Neural cell (in vitro differentiated cells): Measurements from ENCODE around the gene MRGPRE. TPM values are rescaled to one million over a fixed set of nuclear protein-coding genes. Genes with fewer than 3 reads are reported as not detected.

Experiments
- H2AFZ ChIP-seq: fragments of 200-600, 300-800 bp; sonication (generic), shearing (Covaris generic); 2 replicates; pipeline ENCODE4 v1.6.0; 2014; ENCODE audit warnings: low read depth, mild to moderate bottlenecking, antibody characterized with exemption, low read length, moderate library complexity
- H3F3A ChIP-seq: fragments of 200-600 bp; shearing (Covaris generic); 2 replicates; pipeline ENCODE4 v1.6.1; 2016; ENCODE audit warnings: mild to moderate bottlenecking, moderate library complexity, mixed read lengths, antibody characterized with exemption, low read length; ENCODE audit not compliant: insufficient read depth, poor library complexity, severe bottlenecking
- H3K27ac ChIP-seq: fragments of 200-600, 300-800 bp; sonication (generic), shearing (Covaris generic); 2 replicates; pipeline ENCODE4 v1.5.1; 2014; ENCODE audit warnings: mild to moderate bottlenecking, low read length, moderate library complexity
- H3K27me3 ChIP-seq: fragments of 300-800, 200-600 bp; sonication (generic), shearing (Covaris generic); 2 replicates; pipeline ENCODE4 v1.6.0; 2014; ENCODE audit warnings: mild to moderate bottlenecking, low read depth, low read length, moderate library complexity; ENCODE audit not compliant: insufficient read depth
- H3K36me3 ChIP-seq: fragments of 300-800, 200-600 bp; sonication (generic), shearing (Covaris generic); 2 replicates; pipeline ENCODE4 v1.5.1; 2014; ENCODE audit warnings: mild to moderate bottlenecking, antibody characterized with exemption, low read length, moderate library complexity; ENCODE audit not compliant: insufficient read depth
- H3K4me2 ChIP-seq: fragments of 300-800, 200-600 bp; sonication (generic), shearing (Covaris generic); 2 replicates; pipeline ENCODE4 v1.6.0; 2014; ENCODE audit warnings: mild to moderate bottlenecking, low read length
- H3K4me3 ChIP-seq: fragments of 300-800, 200-600 bp; sonication (generic), shearing (Covaris generic); 2 replicates; pipeline ENCODE4 v1.5.1; 2014; ENCODE audit warnings: mild to moderate bottlenecking, low read length, moderate library complexity
- H3K79me2 ChIP-seq: fragments of 200-600 bp; shearing (Covaris generic); replicated peaks from 2 replicates; pipeline ENCODE4 v1.6.0; 2014; ENCODE audit warnings: mild to moderate bottlenecking, low read length, moderate library complexity; ENCODE audit not compliant: insufficient read depth
- H3K9ac ChIP-seq: fragments of 300-800, 200-600 bp; sonication (generic), shearing (Covaris generic); 2 replicates; pipeline ENCODE4 v1.6.1; 2016; ENCODE audit warnings: mild to moderate bottlenecking, low read length, mixed read lengths
- H3K9me2 ChIP-seq: fragments of 200-600 bp; shearing (Covaris generic); 2 replicates; pipeline ENCODE4 v1.6.1; 2016; ENCODE audit warnings: mild to moderate bottlenecking, low read length, mixed read lengths; ENCODE audit not compliant: insufficient read depth
- H3K9me3 ChIP-seq: fragments of 200-600, 300-800 bp; sonication (generic), shearing (Covaris generic); 2 replicates; pipeline ENCODE4 v1.6.1; 2016; ENCODE audit warnings: mild to moderate bottlenecking, mixed run types, low read length, moderate library complexity, mixed read lengths
- H4K20me1 ChIP-seq: fragments of 200-600 bp; shearing (Covaris generic); 2 replicates; pipeline ENCODE4 v1.6.1; 2016; ENCODE audit warnings: mild to moderate bottlenecking, mixed run types; ENCODE audit not compliant: insufficient read depth
- EP300 ChIP-seq: fragments of 450-650 bp; conservative IDR thresholded peaks from 2 replicates; pipeline ENCODE4 v1.6.1; 2014; ENCODE audit warnings: antibody characterized with exemption, mild to moderate bottlenecking, moderate library complexity; ENCODE audit not compliant: poor library complexity, severe bottlenecking
- EZH2 ChIP-seq: fragments of 200-600, 300-800 bp; shearing (Covaris generic), sonication (generic); IDR thresholded peaks from 2 replicates; pipeline ENCODE4 v1.6.1; 2014; ENCODE audit warnings: antibody characterized with exemption, low read length, borderline replicate concordance, mild to moderate bottlenecking; ENCODE audit not compliant: insufficient read depth, poor library complexity, severe bottlenecking
- MXI1 ChIP-seq: fragments of 450-650 bp; conservative IDR thresholded peaks from 2 replicates; pipeline ENCODE4 v1.6.1; 2014; ENCODE audit warnings: antibody characterized with exemption, mild to moderate bottlenecking; ENCODE audit not compliant: poor library complexity, severe bottlenecking
- POLR2AphosphoS5 ChIP-seq: IDR thresholded peaks from 2 replicates; pipeline ENCODE4 v1.6.1; 2012
- RAD21 ChIP-seq: fragments of 450-650 bp; conservative IDR thresholded peaks from 2 replicates; pipeline ENCODE4 v1.6.1; 2014; ENCODE audit warnings: antibody characterized with exemption, mild to moderate bottlenecking, moderate library complexity
- SMC3 ChIP-seq: fragments of 450-650 bp; conservative IDR thresholded peaks from 2 replicates; pipeline ENCODE4 v1.6.1; 2014; ENCODE audit warnings: antibody characterized with exemption, mild to moderate bottlenecking, moderate library complexity; ENCODE audit not compliant: poor library complexity
- TAF1 ChIP-seq: IDR thresholded peaks from 2 replicates; pipeline ENCODE4 v1.6.1; 2012; ENCODE audit warnings: low read depth
- polyA plus RNA-seq: library from polyadenylated mRNA; depleted of rRNA; stranded (reverse); fragments of >200 nt; gene quantifications from 2 replicates; pipeline ENCODE4 v1.2.3, GENCODE V29; 2014
- TF ChIP-seq, protein P1 (sequence below): fragments of 450-650 bp; IDR thresholded peaks from 2 replicates; pipeline ENCODE4 v1.5.1; 2014; ENCODE audit warnings: antibody characterized with exemption, mild to moderate bottlenecking, moderate library complexity; ENCODE audit not compliant: poor library complexity, severe bottlenecking
- TF ChIP-seq, protein P2 (sequence below): IDR thresholded peaks from 2 replicates; pipeline ENCODE4 v1.6.1; 2012; ENCODE audit warnings: borderline replicate concordance

The MRGPRE gene
- polyA plus RNA-seq, 1 donor from 2014 or later: 0.28 TPM

DNA sequence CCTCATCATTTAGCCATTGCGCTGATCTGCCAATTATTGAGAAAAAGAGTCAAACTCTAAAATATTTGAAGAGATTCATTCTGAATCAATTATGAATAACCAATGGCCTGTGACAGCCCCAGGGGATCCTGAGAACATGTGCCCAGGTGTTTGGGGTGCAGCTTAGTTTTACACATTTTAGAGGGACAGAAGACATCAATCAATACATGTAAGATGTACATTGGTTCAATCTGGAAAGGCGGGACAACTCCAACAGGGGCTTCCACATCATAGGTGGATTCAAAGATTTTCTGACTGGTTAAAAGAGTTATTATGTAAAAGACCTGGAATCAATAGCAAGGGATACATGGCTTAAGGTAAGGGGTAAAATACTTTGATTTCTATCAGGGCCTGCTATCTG is 4.9 kb upstream of the MRGPRE start:
- Histone ChIP-seq H3K27ac (no peak overlapping the region), H3K9ac (no peak overlapping the region), H3K9me2 (no peaks in the 10 kb centered on the region), H4K20me1 (no peaks in the 10 kb centered on the region), H3K9me3 (no peaks in the 10 kb centered on the region), H3K4me2 (no peak overlapping the region), H3F3A (no peaks in the 10 kb centered on the region), H2AFZ (no peak overlapping the region), H3K4me3 (no peak overlapping the region), H3K36me3 (no peaks in the 10 kb centered on the region), H3K27me3 (no peaks in the 10 kb centered on the region), H3K79me2 (no peaks in the 10 kb centered on the region)
- no peak for TF ChIP-seq SMC3
- TF ChIP-seq, protein P1, sequence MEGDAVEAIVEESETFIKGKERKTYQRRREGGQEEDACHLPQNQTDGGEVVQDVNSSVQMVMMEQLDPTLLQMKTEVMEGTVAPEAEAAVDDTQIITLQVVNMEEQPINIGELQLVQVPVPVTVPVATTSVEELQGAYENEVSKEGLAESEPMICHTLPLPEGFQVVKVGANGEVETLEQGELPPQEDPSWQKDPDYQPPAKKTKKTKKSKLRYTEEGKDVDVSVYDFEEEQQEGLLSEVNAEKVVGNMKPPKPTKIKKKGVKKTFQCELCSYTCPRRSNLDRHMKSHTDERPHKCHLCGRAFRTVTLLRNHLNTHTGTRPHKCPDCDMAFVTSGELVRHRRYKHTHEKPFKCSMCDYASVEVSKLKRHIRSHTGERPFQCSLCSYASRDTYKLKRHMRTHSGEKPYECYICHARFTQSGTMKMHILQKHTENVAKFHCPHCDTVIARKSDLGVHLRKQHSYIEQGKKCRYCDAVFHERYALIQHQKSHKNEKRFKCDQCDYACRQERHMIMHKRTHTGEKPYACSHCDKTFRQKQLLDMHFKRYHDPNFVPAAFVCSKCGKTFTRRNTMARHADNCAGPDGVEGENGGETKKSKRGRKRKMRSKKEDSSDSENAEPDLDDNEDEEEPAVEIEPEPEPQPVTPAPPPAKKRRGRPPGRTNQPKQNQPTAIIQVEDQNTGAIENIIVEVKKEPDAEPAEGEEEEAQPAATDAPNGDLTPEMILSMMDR: no peak
- no peak for TF ChIP-seq EZH2
- no peak for TF ChIP-seq POLR2AphosphoS5
- TF ChIP-seq RAD21: no peak
- no peak for TF ChIP-seq TAF1
- TF ChIP-seq, protein P2, sequence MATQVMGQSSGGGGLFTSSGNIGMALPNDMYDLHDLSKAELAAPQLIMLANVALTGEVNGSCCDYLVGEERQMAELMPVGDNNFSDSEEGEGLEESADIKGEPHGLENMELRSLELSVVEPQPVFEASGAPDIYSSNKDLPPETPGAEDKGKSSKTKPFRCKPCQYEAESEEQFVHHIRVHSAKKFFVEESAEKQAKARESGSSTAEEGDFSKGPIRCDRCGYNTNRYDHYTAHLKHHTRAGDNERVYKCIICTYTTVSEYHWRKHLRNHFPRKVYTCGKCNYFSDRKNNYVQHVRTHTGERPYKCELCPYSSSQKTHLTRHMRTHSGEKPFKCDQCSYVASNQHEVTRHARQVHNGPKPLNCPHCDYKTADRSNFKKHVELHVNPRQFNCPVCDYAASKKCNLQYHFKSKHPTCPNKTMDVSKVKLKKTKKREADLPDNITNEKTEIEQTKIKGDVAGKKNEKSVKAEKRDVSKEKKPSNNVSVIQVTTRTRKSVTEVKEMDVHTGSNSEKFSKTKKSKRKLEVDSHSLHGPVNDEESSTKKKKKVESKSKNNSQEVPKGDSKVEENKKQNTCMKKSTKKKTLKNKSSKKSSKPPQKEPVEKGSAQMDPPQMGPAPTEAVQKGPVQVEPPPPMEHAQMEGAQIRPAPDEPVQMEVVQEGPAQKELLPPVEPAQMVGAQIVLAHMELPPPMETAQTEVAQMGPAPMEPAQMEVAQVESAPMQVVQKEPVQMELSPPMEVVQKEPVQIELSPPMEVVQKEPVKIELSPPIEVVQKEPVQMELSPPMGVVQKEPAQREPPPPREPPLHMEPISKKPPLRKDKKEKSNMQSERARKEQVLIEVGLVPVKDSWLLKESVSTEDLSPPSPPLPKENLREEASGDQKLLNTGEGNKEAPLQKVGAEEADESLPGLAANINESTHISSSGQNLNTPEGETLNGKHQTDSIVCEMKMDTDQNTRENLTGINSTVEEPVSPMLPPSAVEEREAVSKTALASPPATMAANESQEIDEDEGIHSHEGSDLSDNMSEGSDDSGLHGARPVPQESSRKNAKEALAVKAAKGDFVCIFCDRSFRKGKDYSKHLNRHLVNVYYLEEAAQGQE: no peak
- no peak for TF ChIP-seq MXI1
- no peak for TF ChIP-seq EP300

DNA sequence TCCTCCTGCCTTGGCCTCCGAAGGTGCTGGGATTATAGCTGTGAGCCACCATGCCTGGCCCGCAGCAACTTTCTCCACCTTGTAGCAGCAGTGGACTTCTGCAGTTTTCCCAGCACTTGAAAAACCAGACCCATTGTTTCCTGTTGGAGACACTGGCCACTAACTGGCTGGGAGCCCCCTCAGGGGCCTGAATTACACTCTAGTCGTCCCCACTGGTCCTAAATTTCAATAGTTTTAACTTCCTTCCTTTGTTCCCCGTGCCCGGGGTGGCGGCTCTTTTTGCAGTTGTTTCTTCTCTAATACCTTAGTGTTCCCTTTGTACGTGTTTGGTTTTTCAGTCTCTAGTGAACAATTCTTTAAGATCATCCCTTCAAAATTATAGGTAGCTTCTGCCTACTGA is 2.6 kb upstream of the MRGPRE start:
- Histone ChIP-seq H3K27ac (no peak overlapping the region), H3K36me3 (no peaks in the 10 kb centered on the region), H3K27me3 (no peaks in the 10 kb centered on the region), H3K79me2 (no peaks in the 10 kb centered on the region), H2AFZ (no peak overlapping the region), H3K9me3 (no peaks in the 10 kb centered on the region), H3K4me3 (no peak overlapping the region), H3K9me2 (no peaks in the 10 kb centered on the region), H3K4me2 (no peak overlapping the region), H4K20me1 (no peaks in the 10 kb centered on the region), H3F3A (no peaks in the 10 kb centered on the region), H3K9ac (no peak overlapping the region)
- TF ChIP-seq, protein P2: no peak
- TF ChIP-seq MXI1 (no peak), TAF1 (no peak)
